WTC11 (cell line): Measurements from ENCODE around the gene KRT82. TPM values are rescaled to one million over a fixed set of nuclear protein-coding genes. Genes with fewer than 3 reads are reported as not detected.
"Not testable (repeated sequence)": the region's sequence is repeated elsewhere in the genome, so short reads cannot be mapped to it uniquely, and the experiment has no call there.

Experiments
- ATAC-seq: fragments of 200-7000 bp; cut with Tn5 transposase; 2 replicates; pipeline ENCODE4 v1.10.0; 2021; ENCODE audit warnings: mild to moderate bottlenecking, moderate library complexity
- CTCF ChIA-PET: fragments of 300-600 bp; sonication (Branson Sonifier 250); formaldehyde crosslinking; loops from one replicate; lab custom pipeline; 2021; ENCODE audit warnings: antibody characterized with exemption; lab: Charles Lee
- POLR2A ChIA-PET: fragments of 350-600 bp; sonication (Branson Sonifier 250); formaldehyde crosslinking; loops from one replicate; lab custom pipeline; 2021; ENCODE audit warnings: antibody characterized with exemption; lab: Charles Lee
- DNase-seq: peaks from one replicate; pipeline ENCODE4 v3.0.0; 2021; ENCODE audit warnings: low spot score
- H3K27ac Mint-ChIP-seq: 2 replicates; pipeline ENCODE4 v1.8.0; 2021; ENCODE audit warnings: mixed read lengths
- H3K27me3 Mint-ChIP-seq: 2 replicates; pipeline ENCODE4 v1.8.0; 2021; ENCODE audit warnings: low read depth, mild to moderate bottlenecking, moderate library complexity, mixed read lengths
- H3K36me3 Mint-ChIP-seq: 2 replicates; pipeline ENCODE4 v1.8.0; 2021; ENCODE audit warnings: mixed read lengths
- H3K4me1 Mint-ChIP-seq: 2 replicates; pipeline ENCODE4 v1.8.0; 2022; ENCODE audit warnings: mixed read lengths
- H3K4me3 Mint-ChIP-seq: 2 replicates; pipeline ENCODE4 v1.8.0; 2021; ENCODE audit warnings: mild to moderate bottlenecking, moderate library complexity, mixed read lengths
- H3K9me3 Mint-ChIP-seq: 2 replicates; pipeline ENCODE4 v1.8.0; 2021; ENCODE audit warnings: mixed read lengths
- ARID4B ChIP-seq: sonication (generic); formaldehyde crosslinking; IDR thresholded peaks from 2 replicates; pipeline ENCODE4 v1.8.0; 2023; ENCODE audit warnings: missing genetic modification reagents, mild to moderate bottlenecking, borderline replicate concordance
- CBFB ChIP-seq: sonication (generic); formaldehyde crosslinking; IDR thresholded peaks from 2 replicates; pipeline ENCODE4 v1.8.1; 2022; ENCODE audit warnings: mild to moderate bottlenecking, low read depth, missing genetic modification reagents
- ETV6 ChIP-seq: sonication (generic); formaldehyde crosslinking; IDR thresholded peaks from 2 replicates; pipeline ENCODE4 v1.8.1; 2022; ENCODE audit warnings: mild to moderate bottlenecking, missing genetic modification reagents
- FOXP4 ChIP-seq: sonication (generic); formaldehyde crosslinking; IDR thresholded peaks from 2 replicates; pipeline ENCODE4 v1.8.0; 2022; ENCODE audit warnings: mild to moderate bottlenecking, missing genetic modification reagents
- KAT7 ChIP-seq: sonication (generic); formaldehyde crosslinking; IDR thresholded peaks from 2 replicates; pipeline ENCODE4 v1.8.1; 2023; ENCODE audit warnings: missing genetic modification reagents, mild to moderate bottlenecking, borderline replicate concordance
- NFE2L1 ChIP-seq: sonication (generic); formaldehyde crosslinking; IDR thresholded peaks from 2 replicates; pipeline ENCODE4 v1.8.1; 2023; ENCODE audit warnings: missing genetic modification reagents
- RORB ChIP-seq: fragments of 250-450 bp; sonication (Bioruptor Pico); IDR thresholded peaks from 2 replicates; pipeline ENCODE4 v1.9.0; 2021; ENCODE audit warnings: mild to moderate bottlenecking
- SMAD3 ChIP-seq: sonication (generic); formaldehyde crosslinking; IDR thresholded peaks from 2 replicates; pipeline ENCODE4 v1.8.0; 2022; ENCODE audit warnings: missing genetic modification reagents, mild to moderate bottlenecking, borderline replicate concordance
- ZNF138 ChIP-seq: sonication (generic); formaldehyde crosslinking; conservative IDR thresholded peaks from 2 replicates; pipeline ENCODE4 v1.8.1; 2022; ENCODE audit warnings: mild to moderate bottlenecking, moderate library complexity, missing genetic modification reagents
- ZNF232 ChIP-seq: sonication (generic); formaldehyde crosslinking; IDR thresholded peaks from 2 replicates; pipeline ENCODE4 v1.8.0; 2022; ENCODE audit warnings: mild to moderate bottlenecking, missing genetic modification reagents
- ZNF532 ChIP-seq: fragments of 250-450 bp; sonication (Bioruptor Pico); IDR thresholded peaks from 2 replicates; pipeline ENCODE4 v1.9.0; 2021; ENCODE audit warnings: mild to moderate bottlenecking, borderline replicate concordance
- total RNA-seq: library from RNA; stranded (reverse); gene quantifications from 3 replicates; pipeline ENCODE4 v1.2.3, GENCODE V29; 2021
- TF ChIP-seq, protein P1 (sequence below): sonication (generic); formaldehyde crosslinking; IDR thresholded peaks from 2 replicates; pipeline ENCODE4 v1.8.1; 2022; ENCODE audit warnings: mild to moderate bottlenecking, missing genetic modification reagents, moderate library complexity, borderline replicate concordance

Gene KRT82
- total RNA-seq, 1 experiment from 2014 or later, result not detected

DNA sequence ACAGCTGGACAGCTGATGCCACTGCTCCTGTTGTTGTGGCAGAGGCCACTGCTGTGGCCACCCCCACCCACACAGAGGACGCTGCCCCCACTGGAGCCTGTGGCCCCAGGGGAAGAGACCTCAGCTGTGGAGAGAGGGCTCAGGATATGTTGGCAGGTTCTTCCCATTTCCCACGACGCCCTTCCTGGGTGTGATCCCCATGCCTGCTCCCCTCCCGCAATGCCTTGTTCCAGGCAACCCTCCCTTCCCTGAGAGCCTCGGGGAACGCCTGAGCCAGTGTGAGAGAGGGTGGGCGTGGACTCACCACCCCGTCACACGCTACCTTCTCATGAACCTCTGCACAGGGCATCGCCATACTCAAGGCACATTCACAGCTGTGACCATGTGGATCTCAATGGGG, 5.7 kb upstream of the KRT82 start:
- ChIA-PET POLR2A (no interaction called here), CTCF (interaction anchor here (3.5 to 5.4 kb wide), 2 partner anchors 16 to 17 kb away, joined by 26 to 35 read pairs; no protein-coding TSS in a partner anchor)
- no peak for ATAC-seq
- Mint-ChIP-seq H3K27me3 (no peaks in the 10 kb centered on the region), H3K9me3 (peaks cover 15% of the 10 kb centered on the region), H3K4me1 (peaks cover 9% of the 10 kb centered on the region), H3K36me3 (peaks cover 7% of the 10 kb centered on the region), H3K4me3 (no peak overlapping the region), H3K27ac (no peak overlapping the region)
- DNase-seq, result no peak
- TF ChIP-seq RORB, result no peak
- no peak for TF ChIP-seq FOXP4 (CRISPR knock-in tag)
- TF ChIP-seq NFE2L1 (CRISPR knock-in tag), result no peak
- no peak for TF ChIP-seq ZNF138
- TF ChIP-seq SMAD3 (CRISPR knock-in tag), result no peak
- no peak for TF ChIP-seq ZNF232 (CRISPR knock-in tag)
- no peak for TF ChIP-seq CBFB (CRISPR knock-in tag)
- TF ChIP-seq, protein P1, sequence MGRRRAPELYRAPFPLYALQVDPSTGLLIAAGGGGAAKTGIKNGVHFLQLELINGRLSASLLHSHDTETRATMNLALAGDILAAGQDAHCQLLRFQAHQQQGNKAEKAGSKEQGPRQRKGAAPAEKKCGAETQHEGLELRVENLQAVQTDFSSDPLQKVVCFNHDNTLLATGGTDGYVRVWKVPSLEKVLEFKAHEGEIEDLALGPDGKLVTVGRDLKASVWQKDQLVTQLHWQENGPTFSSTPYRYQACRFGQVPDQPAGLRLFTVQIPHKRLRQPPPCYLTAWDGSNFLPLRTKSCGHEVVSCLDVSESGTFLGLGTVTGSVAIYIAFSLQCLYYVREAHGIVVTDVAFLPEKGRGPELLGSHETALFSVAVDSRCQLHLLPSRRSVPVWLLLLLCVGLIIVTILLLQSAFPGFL, result no peak
- no peak for TF ChIP-seq ETV6
- TF ChIP-seq ARID4B (CRISPR knock-in tag), result no peak
- TF ChIP-seq KAT7 (CRISPR knock-in tag), result no peak
- no peak for TF ChIP-seq ZNF532 (CRISPR knock-in tag)

DNA sequence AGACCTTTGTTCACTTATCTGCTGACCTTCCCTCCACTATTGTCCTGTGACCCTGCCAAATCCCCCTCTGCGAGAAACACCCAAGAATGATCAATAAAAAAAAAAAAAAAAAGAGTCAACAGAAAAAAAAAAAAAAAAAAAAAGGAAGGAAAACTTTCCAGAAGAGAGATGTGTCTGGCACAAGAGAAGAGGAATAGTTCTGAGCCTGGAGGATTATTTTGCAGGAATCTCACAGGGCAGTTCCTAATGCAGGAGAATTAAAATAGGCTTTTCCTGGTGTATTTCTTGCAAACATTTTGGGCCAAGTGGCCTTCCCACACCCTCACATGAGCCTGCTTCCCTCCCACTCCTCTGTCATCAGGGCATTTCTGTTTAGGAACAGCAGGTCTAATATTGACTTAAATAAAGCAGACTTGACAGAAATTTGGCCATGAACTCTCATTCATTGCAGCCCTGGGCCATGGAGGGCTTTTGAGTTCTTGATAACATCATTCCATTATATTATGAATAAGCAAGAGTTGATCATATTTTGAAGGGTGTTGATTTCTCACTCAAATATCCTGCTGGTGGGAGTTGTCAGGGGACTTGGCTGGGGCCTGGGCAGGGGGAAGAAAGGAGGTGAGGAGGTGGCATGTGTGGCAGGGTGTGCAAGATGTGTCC, 4.6 kb upstream of the KRT82 start:
- DNase-seq, H3K36me3 Mint-ChIP-seq, H3K4me1 Mint-ChIP-seq, POLR2A ChIA-PET, CTCF ChIA-PET, H3K27ac Mint-ChIP-seq, ATAC-seq, H3K27me3 Mint-ChIP-seq, H3K4me3 Mint-ChIP-seq: not testable (repeated sequence)
- H3K9me3 Mint-ChIP-seq, result peaks cover 15% of the 10 kb centered on the region
